AG20443 (cell line): ENCODE results near the gene IL22RA2.

Experiments used
- DNase-seq: peaks from one replicate; pipeline ENCODE4 v3.0.0; 2012; ENCODE audit warnings: low spot score, mixed read lengths

IL22RA2 gene

GRCh38 chr6:137097057-137097456 lies 76.4 kb downstream of the IL22RA2 start:
- no peak for DNase-seq

GRCh38 chr6:137095651-137096238 lies 77.7 kb downstream of the IL22RA2 start:
- DNase-seq, result no peak

DNA sequence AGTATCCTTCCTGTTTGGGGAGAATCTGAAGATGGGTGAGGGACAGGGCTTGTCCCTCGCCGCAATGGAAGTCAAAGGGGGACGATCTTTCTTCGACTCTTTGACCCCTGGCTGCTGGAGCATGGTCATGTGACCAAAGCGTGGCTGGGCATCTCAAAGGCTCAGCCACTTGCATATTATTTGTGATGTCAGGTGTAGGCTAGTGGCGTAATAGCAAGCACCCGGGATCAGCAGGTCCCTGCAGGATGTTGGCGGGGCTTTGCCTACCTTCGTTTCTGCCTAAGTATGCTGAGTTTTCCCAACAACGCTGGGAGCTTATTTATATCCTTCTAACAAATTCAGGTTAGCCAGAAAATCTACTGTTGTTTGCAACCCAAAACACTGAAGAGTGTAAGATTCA lies 78.4 kb downstream of the IL22RA2 start:
- DNase-seq, result no peak

DNA sequence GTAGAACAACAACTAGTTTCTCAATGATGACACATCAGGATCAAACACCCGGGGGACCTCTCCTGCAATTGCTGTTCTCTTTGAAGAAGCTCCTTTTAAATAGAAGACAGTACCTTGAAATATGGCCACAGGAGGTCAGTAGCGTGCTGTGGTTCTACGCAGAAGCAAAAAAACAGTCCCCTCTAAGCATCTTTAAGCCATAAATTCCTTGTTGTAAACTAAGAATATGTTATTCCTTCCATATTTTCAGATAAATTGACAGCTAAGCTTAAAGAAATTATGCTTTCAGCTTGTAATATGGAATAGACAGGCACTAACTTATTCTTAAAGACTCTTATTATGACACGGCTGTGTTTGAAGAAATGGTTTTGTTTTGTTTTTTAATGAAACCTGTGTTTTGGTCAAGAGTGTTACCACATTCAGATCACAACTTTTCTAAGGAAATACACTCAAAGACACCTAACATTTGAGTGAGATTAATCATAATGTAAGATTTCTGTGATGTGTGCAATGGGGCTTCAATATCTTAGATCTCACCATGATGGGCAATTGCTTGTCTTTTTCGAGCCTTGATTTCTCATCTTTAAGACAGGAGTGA lies 78.9 kb downstream of the IL22RA2 start:
- peak; percentile 69 for DNase-seq
